Fibroblast of skin of back (primary cell): ENCODE measurements around the gene CHRNB2. TPM values are rescaled to one million over a fixed set of nuclear protein-coding genes. Genes with fewer than 3 reads are reported as not detected.
"Not testable (repeated sequence)": the region's sequence is repeated elsewhere in the genome, so short reads cannot be mapped to it uniquely, and the experiment has no call there.

Source experiments
- DNase-seq: peaks from one replicate; pipeline ENCODE4 v3.0.0-alpha.2; 2013
- polyA plus RNA-seq, 2 experiments: library from polyadenylated mRNA; unstranded; fragments of 120-200 nt; gene quantifications; one replicate each; pipeline ENCODE4 v1.2.1, GENCODE V29; 2013; ENCODE audit not compliant: insufficient read length in 2 of 2

CHRNB2 gene
- polyA plus RNA-seq (2013, experiment 1 of 2; ENCODE audit: insufficient read length): 0.06 TPM
- 0.04 TPM for polyA plus RNA-seq (2013, experiment 2 of 2; ENCODE audit: insufficient read length)

DNA sequence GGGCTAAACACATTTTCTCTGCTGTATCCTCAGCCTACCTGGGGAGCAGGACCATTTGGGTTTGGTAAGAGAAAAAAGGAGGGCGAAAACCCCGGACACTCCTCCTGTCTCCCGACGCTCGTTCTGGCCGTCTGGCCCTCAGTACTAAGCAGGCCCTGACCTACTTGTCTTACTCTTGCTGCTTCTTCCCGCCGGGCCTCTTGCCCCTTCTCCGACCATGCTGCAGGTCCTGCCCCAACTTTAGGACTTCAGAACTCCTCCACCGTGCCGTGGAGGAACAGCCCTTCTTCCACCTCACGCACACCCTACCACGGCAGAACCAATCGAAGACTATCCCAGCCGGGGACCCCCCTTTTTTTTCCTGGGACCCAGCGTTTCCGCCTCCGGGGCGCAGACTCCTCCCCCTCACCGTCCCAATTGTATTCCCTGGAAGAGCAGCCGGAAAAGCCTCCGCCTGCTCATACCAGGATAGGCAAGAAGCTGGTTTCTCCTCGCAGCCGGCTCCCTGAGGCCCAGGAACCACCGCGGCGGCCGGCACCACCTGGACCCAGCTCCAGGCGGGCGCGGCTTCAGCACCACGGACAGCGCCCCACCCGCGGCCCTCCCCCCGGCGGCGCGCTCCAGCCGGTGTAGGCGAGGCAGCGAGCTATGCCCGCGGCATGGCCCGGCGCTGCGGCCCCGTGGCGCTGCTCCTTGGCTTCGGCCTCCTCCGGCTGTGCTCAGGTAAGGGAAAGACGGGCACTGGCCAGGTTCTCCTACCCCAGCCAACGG lies at the start of gene CHRNB2:
CHRNB2 (plus strand) TSS at position 393 of the 771 bp plus-strand sequence; CDS start at position 660, 267 bp downstream.
- peak; percentile 41 for DNase-seq

- no peak for DNase-seq
These were observed 48.0 kb upstream of the CHRNB2 start for GRCh38 chr1:154519591-154519991.

GRCh38 chr1:154520333-154520732 lies 47.2 kb upstream of the CHRNB2 start:
- DNase-seq: no peak

GRCh38 chr1:154521695-154522094 lies 45.9 kb upstream of the CHRNB2 start:
- no peak for DNase-seq

DNA sequence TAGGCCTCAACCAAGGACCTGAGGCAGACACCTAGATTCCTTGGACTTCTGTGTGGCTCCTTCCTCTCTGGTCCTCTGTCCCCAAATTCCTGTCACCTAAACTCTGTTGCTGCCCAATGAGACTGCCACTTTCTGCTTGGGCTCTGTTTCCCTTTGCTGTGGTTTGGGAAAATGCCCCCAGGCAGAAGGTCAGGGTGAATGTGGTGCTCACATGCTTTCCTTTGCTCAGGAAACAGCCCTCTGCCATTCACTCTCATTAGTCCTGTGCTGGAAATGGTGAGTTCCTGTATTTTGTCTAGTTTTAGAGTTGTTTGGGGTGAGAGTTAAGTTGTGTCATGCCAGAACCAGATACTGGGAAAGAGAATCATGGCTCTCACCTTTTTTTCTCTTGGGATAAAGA lies 42.7 kb upstream of the CHRNB2 start:
- no peak for DNase-seq

GRCh38 chr1:154527192-154527591 lies 40.4 kb upstream of the CHRNB2 start:
- no peak for DNase-seq

DNA sequence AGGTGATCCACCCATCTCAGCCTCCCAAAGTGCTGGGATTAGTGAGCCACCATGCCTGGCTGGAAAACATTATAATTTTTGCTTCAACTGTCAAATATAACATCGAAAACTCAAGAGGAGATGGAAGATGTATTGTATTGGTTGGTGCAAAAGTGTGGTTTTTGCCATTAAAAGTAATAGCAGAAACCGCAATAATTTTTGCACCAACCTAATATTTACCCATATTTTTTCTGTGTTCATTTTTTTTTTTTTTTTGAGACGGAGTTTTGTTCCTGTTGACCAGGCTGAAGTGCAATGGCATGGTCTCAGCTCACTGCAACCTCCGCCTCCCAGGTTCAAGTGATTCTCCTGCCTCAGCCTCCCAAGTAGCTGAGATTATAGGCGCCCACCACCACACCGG lies 38.3 kb upstream of the CHRNB2 start:
- no peak for DNase-seq

- DNase-seq: not testable (repeated sequence)
These were observed 35.6 kb upstream of the CHRNB2 start for GRCh38 chr1:154531950-154532349.

DNA sequence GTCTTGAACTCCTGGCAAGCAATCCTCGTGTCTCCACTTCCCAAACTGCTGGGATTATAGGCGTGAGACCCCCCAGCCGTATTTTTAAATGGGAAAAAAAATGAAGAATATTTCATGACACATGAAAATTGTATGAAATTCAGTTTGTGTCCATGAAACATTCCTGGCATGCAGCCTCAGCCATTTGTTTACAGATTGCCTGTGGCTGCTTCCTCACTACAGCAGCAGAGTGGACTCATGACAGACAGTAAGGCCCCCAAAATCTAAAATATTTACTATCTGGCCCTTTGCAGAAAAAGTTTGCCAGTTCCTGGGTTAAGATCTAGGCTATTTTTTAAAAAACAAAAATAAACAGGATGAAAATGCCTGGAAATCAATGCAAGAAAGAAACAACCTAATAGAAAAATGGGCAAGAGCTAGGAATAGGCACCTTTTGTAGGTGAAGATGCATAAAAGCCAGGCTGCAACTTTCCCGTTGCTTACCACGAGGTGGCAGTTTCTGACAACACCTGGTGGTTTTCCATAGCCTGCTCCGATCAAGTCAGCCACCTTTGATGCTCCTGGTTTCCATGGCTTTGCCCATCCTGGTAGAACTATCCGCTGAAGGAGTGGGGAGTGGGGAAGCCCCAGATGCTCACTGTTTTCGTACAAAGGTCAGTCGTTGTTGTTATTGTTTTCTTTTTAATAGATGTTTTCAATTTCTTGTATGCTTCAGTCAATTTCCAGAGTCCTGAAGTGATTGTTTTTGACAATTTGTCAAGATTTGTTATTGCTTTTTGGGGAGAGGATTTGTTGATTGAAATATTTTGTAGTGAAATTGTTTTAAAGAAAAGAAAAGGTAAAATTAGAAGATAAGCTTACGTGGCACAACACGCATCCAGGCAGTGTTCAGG lies 33.4 kb upstream of the CHRNB2 start:
- no peak for DNase-seq

GRCh38 chr1:154536570-154536969 lies 31.0 kb upstream of the CHRNB2 start:
- DNase-seq: no peak

DNA sequence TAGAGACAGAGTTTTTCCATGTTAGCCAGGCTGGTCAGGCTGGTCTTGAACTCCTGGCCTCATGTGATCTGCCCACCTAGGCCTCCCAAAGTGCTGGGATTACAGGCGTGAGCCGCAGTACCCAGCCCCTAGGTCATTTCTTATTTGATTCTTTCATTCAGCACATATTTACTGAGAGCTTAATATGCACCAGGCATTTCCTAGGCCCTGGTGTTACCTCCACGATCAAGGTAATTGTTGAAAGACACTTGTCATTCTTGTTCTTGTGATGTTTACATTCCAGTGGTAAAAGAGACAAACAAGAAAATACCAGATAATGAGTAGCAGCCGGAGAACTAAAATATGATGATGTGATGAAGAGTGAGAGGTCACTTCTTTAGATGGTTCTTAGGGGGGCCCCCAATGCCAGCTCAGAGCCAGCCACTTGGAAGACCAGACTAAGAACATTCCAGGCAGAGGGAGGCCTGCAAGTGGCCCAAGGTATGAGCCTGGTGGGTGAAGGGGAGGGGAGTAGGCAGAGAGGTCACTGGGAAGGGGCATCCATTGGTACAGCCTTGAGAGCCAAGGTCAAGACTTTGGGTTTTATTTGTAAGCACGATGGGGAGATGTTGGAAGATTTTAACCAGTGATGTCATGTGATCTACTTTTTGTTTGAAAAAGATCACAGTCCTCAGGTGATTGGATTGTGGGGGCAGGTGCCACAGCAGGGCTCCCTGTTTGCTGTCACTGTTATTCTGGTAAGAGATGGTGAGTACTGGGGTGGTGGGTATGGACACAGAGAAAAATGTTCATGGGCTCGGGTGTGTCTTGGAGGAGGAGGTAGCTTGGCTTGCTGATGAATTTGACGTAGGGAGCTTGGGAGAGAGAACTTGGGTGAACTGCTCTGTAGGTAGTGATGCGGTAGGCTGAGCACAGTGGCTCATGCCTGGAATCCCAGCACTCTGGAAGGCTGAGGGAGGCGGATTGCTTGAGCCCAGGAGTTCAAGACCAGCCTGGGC lies 27.8 kb upstream of the CHRNB2 start:
- DNase-seq: no peak

GRCh38 chr1:154541231-154541630 lies 26.3 kb upstream of the CHRNB2 start:
- no peak for DNase-seq

- DNase-seq: peak; percentile 59
These were observed 21.1 kb upstream of the CHRNB2 start for GRCh38 chr1:154546264-154547063.

- DNase-seq: no peak
These were observed 20.4 kb upstream of the CHRNB2 start for GRCh38 chr1:154547105-154547732.

GRCh38 chr1:154548028-154548427 lies 19.6 kb upstream of the CHRNB2 start:
- DNase-seq: no peak

DNA sequence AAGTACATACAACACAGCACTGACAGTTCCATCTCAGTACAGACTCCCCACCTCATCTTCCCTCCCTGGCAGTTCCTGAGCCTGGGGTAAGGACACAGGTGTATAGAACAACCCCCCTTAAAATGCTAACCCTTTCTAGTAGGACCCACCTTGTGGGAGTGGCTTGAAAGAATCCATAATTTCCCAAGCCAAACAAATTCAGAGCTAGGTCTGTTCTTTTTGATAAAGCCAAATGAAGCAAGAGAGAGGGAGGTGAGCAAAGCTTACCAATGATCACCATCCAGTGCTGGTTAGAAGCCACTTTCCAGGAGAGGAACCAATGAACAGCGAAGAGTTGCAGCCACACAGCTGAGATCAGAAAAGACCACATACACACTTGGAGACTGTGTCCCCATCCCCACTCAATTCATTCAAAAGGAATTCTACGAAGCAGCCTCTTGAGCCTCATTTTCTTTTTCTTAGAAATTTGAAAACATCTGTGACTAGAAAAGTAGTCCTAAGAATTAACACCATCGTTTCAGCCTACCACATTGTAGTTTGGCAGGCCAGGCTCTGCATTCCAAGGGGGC lies 18.3 kb upstream of the CHRNB2 start:
- no peak for DNase-seq

- no peak for DNase-seq
These were observed 17.5 kb upstream of the CHRNB2 start for GRCh38 chr1:154550070-154550469.

- DNase-seq: no peak
These were observed 16.9 kb upstream of the CHRNB2 start for GRCh38 chr1:154550657-154551056.

DNA sequence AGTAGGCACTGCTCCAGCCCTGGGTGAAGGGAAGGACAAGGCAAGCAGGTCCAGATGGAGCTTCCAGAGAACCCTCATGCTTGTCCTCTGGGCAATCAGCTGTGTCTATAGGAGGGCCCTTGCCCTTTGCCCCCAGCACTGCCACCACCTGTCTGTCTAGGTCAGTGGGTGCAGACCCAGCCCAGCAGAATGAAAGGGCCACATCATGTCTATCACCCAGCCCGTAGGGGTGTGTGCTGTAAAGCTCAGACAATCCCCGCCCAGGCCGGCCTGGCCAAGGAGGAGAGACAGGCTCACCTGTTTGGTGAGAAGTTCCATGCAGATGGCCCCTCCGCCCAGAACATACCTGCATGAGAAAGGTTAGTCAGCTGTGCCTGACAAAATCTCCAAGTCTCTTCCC lies 16.1 kb upstream of the CHRNB2 start:
- DNase-seq: no peak

- no peak for DNase-seq
These were observed 15.5 kb upstream of the CHRNB2 start for GRCh38 chr1:154552036-154552435.
